RWPE2 (cell line): ENCODE measurements around the gene MAPT.

Experiments used
- ATAC-seq: fragments of 200-7000 bp; cut with Tn5 transposase; 3 replicates; pipeline ENCODE4 v1.9.1; 2021; ENCODE audit warnings: low read depth
- DNase-seq: peaks from one replicate; pipeline ENCODE4 v3.0.0-alpha.2; 2020; ENCODE audit warnings: low spot score
- H3K27ac ChIP-seq: fragments of 450-650 bp; 2 replicates; pipeline ENCODE4 v1.5.1; 2017; ENCODE audit warnings: mild to moderate bottlenecking; ENCODE audit not compliant: poor library complexity, severe bottlenecking
- H3K27me3 ChIP-seq: fragments of 250-450 bp; sonication (Bioruptor Pico); 2 replicates; pipeline ENCODE4 v1.5.1; 2021; ENCODE audit warnings: mild to moderate bottlenecking, moderate library complexity; ENCODE audit not compliant: insufficient read depth, poor library complexity, severe bottlenecking
- H3K36me3 ChIP-seq: fragments of 250-450 bp; sonication (Bioruptor Pico); 2 replicates; pipeline ENCODE4 v1.5.1; 2020; ENCODE audit warnings: low read depth, mild to moderate bottlenecking, moderate library complexity
- H3K4me1 ChIP-seq: fragments of 250-450 bp; sonication (Bioruptor Pico); 2 replicates; pipeline ENCODE4 v1.5.1; 2021; ENCODE audit warnings: mild to moderate bottlenecking, moderate library complexity; ENCODE audit not compliant: insufficient read depth, poor library complexity, severe bottlenecking
- H3K4me3 ChIP-seq: fragments of 250-450 bp; sonication (Bioruptor Pico); 2 replicates; pipeline ENCODE4 v1.5.1; 2021; ENCODE audit warnings: mild to moderate bottlenecking, moderate library complexity; ENCODE audit not compliant: severe bottlenecking
- H3K9me3 ChIP-seq: fragments of 250-450 bp; sonication (Bioruptor Pico); 2 replicates; pipeline ENCODE4 v1.5.1; 2021; ENCODE audit warnings: mild to moderate bottlenecking, moderate library complexity; ENCODE audit not compliant: severe bottlenecking
- TF ChIP-seq, protein P1 (sequence below): fragments of 450-650 bp; IDR thresholded peaks from one replicate; pipeline ENCODE4 v1.5.1; 2017; ENCODE audit warnings: mild to moderate bottlenecking, moderate library complexity; ENCODE audit not compliant: poor library complexity, severe bottlenecking

Gene MAPT

GRCh38 chr17:46061435-46061834 is 167.1 kb downstream of the MAPT start:
- H3K4me3 ChIP-seq: no peak overlapping the region
- TF ChIP-seq, protein P1, sequence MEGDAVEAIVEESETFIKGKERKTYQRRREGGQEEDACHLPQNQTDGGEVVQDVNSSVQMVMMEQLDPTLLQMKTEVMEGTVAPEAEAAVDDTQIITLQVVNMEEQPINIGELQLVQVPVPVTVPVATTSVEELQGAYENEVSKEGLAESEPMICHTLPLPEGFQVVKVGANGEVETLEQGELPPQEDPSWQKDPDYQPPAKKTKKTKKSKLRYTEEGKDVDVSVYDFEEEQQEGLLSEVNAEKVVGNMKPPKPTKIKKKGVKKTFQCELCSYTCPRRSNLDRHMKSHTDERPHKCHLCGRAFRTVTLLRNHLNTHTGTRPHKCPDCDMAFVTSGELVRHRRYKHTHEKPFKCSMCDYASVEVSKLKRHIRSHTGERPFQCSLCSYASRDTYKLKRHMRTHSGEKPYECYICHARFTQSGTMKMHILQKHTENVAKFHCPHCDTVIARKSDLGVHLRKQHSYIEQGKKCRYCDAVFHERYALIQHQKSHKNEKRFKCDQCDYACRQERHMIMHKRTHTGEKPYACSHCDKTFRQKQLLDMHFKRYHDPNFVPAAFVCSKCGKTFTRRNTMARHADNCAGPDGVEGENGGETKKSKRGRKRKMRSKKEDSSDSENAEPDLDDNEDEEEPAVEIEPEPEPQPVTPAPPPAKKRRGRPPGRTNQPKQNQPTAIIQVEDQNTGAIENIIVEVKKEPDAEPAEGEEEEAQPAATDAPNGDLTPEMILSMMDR: peak; percentile 25
- no peaks in the 10 kb centered on the region for H3K9me3 ChIP-seq
- H3K27me3 ChIP-seq: no peaks in the 10 kb centered on the region
- ATAC-seq: no peak
- DNase-seq: no peak
- H3K27ac ChIP-seq: no peak overlapping the region
- H3K4me1 ChIP-seq: peaks cover 22% of the 10 kb centered on the region
- H3K36me3 ChIP-seq: peaks cover 55% of the 10 kb centered on the region

GRCh38 chr17:46063241-46063640 is 168.9 kb downstream of the MAPT start:
- Histone ChIP-seq H3K36me3 (peaks cover 65% of the 10 kb centered on the region), H3K4me1 (peaks cover 10% of the 10 kb centered on the region), H3K4me3 (no peak overlapping the region), H3K27me3 (no peaks in the 10 kb centered on the region), H3K27ac (peak overlapping the region; percentile 81), H3K9me3 (no peaks in the 10 kb centered on the region)
- TF ChIP-seq, protein P1: no peak
- ATAC-seq (peak; percentile 97), DNase-seq (no peak)

DNA sequence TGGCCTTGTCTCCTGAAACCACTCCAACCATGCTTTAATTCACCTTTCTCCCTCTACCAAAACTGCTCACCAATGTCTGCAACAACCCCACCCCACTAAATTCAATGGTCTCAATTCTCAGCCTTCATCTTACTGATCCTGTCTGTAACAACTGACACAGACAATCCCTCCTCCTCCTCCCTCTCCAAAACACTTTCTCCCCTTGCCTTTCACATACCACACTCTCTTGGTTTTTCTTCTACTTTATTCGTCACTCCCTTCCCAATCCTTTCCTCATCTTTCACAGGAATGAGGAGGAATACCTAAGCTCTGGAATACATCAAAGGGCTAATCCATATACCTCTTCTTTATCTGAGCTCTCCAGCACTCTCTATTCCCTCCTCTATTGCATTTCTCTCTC is 170.1 kb downstream of the MAPT start:
- H3K9me3 ChIP-seq: no peaks in the 10 kb centered on the region
- peaks cover 77% of the 10 kb centered on the region for H3K36me3 ChIP-seq
- no peak for DNase-seq
- H3K4me1 ChIP-seq: peaks cover 10% of the 10 kb centered on the region
- no peak overlapping the region for H3K4me3 ChIP-seq
- TF ChIP-seq, protein P1: no peak
- no peaks in the 10 kb centered on the region for H3K27me3 ChIP-seq
- ATAC-seq: no peak
- H3K27ac ChIP-seq: peak overlapping the region; percentile 81

DNA sequence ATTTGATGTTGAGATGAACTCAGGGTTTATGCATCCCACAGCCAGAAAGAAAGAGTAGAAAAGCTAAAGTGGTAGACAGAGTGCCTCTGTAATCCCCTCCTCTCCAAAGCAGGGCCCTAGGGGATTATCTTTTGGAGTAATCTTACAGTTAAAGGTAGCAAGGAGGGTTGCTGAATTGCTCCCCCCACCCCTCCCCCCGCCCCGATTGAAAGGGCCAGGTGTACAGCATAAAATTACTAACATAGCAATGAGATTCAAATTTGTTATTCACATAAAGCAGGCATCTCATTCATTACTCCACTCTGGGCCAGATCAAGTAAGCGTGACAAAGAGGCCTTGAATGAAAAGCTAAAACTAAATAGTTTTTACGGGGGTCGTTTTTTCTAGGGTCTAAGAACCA is 177.4 kb downstream of the MAPT start:
- Histone ChIP-seq H3K9me3 (no peaks in the 10 kb centered on the region), H3K27ac (no peak overlapping the region), H3K4me1 (peaks cover 14% of the 10 kb centered on the region), H3K27me3 (no peaks in the 10 kb centered on the region), H3K4me3 (no peak overlapping the region), H3K36me3 (peaks cover 58% of the 10 kb centered on the region)
- ATAC-seq (no peak), DNase-seq (no peak)
- TF ChIP-seq, protein P1: no peak

DNA sequence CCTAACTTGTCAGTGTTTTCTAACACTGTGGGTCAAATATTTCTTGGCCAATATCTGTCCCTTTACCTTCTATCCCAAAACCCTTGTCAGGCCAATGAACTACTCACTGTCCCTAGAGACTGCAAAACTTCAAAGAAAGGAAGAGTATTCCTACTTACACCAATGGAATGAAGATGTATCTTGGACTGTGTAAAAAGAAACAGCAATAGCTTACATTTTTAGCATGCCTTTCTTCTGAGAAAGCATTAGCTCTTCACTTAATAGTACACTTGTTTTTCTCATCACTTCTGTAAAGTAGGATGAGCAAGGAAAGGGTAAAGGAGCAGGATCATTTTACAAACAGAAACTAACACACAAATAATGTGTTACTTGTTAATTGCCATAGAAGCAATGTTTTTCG is 178.6 kb downstream of the MAPT start:
- no peak for DNase-seq
- H3K27me3 ChIP-seq: no peaks in the 10 kb centered on the region
- H3K36me3 ChIP-seq: peaks cover 49% of the 10 kb centered on the region
- peaks cover 14% of the 10 kb centered on the region for H3K4me1 ChIP-seq
- ATAC-seq: peak; percentile 84
- TF ChIP-seq, protein P1: no peak
- H3K9me3 ChIP-seq: no peaks in the 10 kb centered on the region
- H3K27ac ChIP-seq: peak overlapping the region; percentile 7
- H3K4me3 ChIP-seq: no peak overlapping the region
